ENCODE measurements around the gene TEC. TPM values are rescaled to one million over a fixed set of nuclear protein-coding genes. Genes with fewer than 3 reads are reported as not detected.
A peak's percentile ranks its signal among the peaks of the same experiment; 100 is the strongest.

The TEC gene
- total RNA-seq, 1 donor from 2014 or later, result 6.1 TPM

- no peak for DNase-seq (ENCODE audit: low read depth)
Measured at GRCh38 chr4:48163746-48164145, 105.9 kb downstream of the TEC start.

GRCh38 chr4:48162162-48162561, 107.5 kb downstream of the TEC start:
- DNase-seq (ENCODE audit: low read depth), result no peak

DNA sequence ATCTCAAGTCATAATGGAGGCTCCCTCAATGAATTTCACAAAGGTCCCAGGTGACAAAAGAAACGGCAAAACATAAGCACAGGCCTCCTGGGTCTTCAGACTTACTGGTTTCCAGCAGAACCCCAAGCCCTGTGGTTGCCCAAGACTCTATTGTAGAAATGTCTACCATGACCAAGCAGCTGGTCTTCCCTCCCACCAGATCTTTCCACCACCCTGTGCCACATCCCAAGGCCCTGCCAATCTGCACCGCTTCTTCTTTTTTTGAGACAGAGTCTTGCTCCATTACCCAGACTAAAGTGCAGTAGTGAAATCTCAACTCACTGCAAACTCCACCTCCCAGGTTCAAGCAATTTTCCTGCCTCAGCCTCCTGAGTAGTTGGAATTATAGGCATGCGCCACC, 112.4 kb downstream of the TEC start:
- DNase-seq (ENCODE audit: low read depth), result no peak

DNA sequence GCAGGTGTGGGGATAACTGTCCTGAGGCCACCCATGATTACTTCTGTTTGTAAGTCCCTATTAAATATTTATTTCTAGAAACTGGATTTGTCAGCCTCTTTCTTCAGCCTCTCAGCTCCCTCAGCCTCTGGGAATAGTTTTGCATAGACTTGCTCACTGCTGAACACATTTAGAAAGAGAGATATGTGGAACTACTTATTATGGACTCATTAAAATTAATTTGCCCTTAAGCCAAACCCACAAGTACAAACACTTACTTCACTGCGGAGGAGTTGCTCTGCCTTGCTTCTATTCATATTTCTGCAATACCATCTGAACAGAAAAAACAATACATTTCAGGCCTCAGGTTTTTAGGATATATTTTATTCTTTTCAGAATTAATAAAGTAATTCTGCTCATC, 113.2 kb downstream of the TEC start:
- DNase-seq (ENCODE audit: low read depth), result no peak

- DNase-seq (ENCODE audit: low read depth), result no peak
Measured at GRCh38 chr4:48153791-48154550, 115.7 kb downstream of the TEC start.

DNA sequence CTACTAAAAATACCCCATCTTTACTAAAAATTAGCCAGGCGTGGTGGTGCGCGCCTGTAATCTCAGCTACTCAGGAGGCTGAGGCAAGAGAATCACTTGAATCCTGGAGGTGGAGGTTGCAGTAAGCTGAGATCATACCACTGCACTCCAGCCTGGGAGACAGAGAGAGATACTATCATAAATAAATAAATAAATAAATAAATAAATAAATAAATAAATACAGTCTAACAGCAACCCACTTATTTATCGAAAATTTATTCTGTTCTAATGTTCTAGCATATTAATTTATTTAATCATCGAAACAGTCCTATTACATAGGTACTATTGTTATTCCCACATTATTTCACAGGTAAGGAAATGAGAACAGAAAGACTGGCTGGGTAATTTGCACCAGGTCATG, 117.4 kb downstream of the TEC start:
- no peak for DNase-seq (ENCODE audit: low read depth)

GRCh38 chr4:48149827-48150370, 119.7 kb downstream of the TEC start:
- no peak for DNase-seq (ENCODE audit: low read depth)

DNA sequence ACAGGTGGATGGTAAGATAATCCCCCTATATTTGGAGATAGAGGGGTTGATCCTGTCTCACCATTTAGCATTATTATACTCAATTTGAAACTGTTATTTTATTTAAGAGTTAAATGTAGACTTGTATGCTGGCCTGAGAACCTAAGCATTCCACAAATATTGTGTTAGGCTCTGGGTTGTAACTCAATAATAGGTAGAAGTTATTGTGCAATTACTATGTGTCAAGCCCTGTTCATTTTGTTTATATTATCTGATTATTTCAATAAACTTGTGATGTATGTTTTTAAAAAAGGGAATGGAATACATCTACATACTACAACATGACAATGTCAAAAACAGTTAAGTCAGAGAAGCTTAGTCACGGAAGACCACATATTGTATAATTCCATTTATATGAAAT, 122.0 kb downstream of the TEC start:
- DNase-seq (ENCODE audit: low read depth), result no peak

DNA sequence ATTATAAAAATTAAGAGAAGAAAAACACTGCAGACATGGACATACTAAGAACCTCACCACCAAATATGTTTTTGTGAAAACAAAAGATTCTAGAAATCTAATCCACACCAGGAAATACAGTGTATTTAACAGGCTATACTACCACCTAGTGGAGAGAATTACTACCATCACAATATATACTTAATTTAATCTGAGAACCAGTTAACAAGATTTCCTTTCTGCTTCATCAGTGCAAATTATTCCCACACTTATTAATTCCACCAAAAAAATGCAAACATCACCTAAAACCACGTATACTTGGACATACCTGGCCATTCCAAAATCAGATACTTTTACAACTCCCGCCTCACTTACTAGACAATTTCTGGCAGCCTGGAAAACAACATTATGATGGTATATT, 128.6 kb downstream of the TEC start:
- DNase-seq (ENCODE audit: low read depth), result peak; percentile 65

DNA sequence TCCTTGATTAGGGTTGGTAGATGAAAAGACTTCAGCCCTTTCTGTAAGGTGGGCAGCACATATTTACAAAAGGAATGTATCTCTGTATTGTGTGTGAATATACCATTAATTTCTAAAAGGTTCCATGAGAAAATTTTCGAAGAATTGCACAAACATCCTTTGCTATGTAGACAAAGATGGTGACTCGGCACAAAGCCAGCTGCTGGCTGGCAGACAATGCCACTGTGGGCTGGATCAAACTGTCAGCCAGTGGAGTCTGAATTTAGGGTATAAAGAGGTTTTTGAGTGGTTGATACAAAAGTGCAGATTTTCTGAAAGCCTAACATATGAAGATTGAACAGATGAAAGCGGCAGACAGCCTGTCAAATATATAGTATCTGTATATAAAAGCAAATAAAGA, 129.9 kb downstream of the TEC start:
- DNase-seq (ENCODE audit: low read depth), result peak; percentile 59

DNA sequence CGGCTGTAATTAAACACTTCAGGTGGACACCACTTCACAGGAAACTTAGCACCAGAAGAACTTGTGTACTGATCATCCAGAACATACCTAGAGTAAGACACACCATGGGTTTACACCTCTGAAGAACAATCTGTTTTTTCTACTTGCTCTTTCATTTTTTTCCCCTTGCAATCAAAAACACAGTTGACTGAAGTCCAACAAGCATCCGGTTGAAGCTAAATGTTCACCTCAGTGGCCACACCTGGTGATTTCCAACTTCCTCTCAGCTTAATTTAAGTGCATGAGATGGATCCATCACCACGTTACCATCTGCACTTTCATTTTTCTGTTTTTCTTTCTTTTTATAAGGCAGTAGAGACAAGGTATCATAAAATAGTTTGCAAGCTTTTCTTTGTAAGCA, 130.7 kb downstream of the TEC start:
- DNase-seq (ENCODE audit: low read depth), result no peak

- DNase-seq (ENCODE audit: low read depth), result no peak
Measured at GRCh38 chr4:48138511-48138910, 131.1 kb downstream of the TEC start.

DNA sequence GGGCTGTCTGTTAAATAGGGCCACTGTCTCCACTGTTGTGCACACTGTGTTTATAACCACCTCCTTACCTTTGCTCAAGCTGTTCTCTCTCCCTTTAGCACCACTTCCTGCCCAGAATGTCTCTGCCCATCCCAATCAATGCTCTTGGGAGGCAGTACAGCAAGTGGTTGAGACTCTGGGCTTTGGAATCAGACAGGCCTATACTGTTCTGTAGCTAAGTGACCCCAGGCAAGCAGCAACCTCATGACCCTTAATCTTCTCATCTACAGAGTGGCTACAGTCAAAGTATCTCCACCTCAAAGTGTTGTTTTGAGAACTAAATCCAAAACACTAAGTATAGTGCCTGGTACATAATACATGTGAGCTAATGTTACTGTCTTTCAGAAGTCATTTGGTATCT, 131.8 kb downstream of the TEC start:
- no peak for DNase-seq (ENCODE audit: low read depth)

DNA sequence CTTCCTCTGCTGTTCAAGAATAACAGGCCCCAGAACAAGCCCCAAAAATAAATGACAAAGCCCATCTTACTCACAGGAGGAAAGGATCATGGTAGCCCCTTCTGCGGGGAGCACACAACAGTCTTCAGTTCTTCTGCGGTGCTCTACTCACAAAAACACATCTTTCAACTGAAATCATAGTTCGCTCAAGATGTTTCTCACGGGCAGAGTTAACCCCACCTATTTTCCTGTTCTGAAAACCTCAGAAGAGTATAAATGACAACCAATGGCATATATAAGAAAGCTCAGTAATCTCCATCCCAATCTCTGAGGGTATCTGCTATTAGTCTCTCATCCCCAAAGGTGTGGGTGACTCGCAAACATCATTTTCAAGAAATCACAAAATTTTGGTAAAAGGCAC, 135.6 kb downstream of the TEC start, which contains the start of gene TXK:
TSS of gene TXK (minus strand) at position 170 of the 400 bp plus-strand sequence. CDS start at position 90, 80 bp downstream.
- DNase-seq (ENCODE audit: low read depth), result no peak

- DNase-seq (ENCODE audit: low read depth), result peak; percentile 12
Measured at GRCh38 chr4:48133669-48134068, 136.0 kb downstream of the TEC start.

DNA sequence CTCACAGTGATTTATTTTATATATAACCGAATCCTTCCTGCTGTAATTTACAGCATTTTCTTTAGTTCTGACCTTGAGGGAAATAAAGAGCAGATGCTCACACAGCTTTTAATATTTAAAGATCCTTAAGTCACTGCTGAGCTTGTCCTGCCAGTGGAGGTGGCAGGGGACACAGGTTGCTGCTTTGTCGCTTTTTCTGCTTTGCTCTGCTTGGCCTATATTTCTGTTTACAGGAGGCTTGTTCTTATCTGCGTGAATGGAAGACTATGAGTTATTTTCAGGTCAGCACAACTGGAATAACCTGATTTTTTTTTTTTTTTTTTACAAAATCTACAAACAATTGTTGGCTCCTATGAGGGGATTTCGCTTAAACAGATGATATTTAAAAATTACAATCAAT, 137.9 kb downstream of the TEC start:
- no peak for DNase-seq (ENCODE audit: low read depth)

DNA sequence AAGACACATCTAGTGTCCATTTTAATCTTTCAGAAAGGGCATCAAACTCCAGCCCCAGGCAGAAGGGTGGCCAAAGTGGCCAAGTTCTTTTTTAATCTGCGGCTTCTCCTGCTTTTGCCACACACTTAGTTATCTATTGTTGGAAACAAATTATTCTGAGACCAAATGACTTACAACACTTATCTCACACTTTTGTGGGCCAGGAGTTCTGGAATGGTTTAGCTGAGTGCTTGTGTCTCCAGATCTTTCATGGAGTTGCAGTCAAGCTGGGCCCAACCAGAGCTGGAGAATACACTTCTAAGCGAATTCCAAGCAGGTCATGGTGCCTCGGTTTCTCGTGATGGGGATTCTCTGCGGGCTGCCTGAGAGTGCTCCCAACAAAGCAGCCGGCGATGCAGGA, 139.5 kb downstream of the TEC start:
- DNase-seq (ENCODE audit: low read depth), result peak; percentile 23

DNA sequence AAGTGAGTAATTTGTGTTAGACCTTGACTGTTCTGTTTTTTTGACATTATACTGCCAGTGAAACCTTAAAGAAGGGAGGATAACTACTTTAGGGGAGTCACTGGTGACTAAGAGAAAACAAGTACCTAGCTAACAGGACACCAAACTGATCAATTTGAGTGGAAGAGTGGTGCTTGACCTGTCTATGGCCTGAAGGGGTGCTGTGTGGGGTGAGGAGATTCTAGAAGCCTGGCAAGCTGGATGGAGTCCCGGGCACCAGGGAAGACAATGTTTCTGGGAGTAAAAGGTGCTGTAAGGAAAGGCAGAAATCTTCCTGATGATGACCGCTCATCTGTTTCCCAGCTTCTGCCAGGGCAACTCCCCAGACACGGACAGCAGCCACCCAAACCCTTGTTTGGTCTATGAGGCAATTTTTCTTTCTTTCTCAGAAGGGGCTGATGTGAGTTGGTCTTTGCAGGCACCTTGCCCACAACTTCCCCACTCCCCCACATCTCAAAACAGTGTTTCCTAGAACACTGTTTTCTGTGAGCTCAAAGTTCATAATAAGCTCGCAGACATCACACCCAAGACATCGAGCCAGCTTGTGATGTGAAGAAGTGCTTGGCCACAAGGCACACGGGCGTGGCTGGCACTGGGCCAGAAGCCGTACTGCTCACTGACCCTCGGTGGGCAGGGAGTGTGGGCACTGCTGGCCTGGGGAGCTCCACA, 140.2 kb downstream of the TEC start:
- peak; percentile 76 for DNase-seq (ENCODE audit: low read depth)

DNA sequence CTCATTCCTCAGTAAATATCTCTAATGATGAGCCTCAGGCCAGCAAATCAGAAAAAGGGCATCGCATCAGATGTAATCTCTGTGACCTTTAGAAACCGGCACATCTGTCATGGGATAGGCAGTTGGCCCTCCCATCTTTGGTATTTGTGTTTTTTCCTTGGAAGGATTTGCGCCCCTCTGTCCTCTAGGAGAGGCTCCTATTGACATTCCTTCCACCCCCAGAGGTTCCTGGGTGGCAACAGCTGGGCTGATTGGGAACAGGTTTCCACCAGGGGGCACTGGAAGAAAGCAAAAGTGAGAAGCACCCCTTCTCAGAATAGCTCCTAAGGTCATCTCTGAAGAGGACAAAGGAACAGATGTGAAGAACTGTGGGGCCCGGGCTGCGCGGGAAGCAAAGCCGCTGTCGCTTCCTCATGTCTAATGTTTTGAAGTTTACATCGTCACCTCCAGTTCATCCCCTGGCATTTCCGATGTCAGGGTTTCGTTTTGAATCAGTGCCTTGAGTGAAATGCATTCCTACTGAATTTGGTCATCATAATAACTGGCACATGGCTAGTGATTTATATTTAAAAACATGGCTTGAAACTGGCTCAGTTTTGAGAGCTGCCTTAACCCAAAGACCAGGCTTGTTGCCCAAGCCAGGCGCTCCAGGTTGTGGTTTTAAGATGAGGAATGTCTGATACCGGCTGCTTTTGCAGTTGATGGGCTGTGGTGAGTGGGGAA, 141.8 kb downstream of the TEC start:
- DNase-seq (ENCODE audit: low read depth), result peak; percentile 92

- DNase-seq (ENCODE audit: low read depth), result peak; percentile 50
Measured at GRCh38 chr4:48127231-48127630, 142.4 kb downstream of the TEC start.

- DNase-seq (ENCODE audit: low read depth), result no peak
Measured at GRCh38 chr4:48126621-48127020, 143.0 kb downstream of the TEC start.

DNA sequence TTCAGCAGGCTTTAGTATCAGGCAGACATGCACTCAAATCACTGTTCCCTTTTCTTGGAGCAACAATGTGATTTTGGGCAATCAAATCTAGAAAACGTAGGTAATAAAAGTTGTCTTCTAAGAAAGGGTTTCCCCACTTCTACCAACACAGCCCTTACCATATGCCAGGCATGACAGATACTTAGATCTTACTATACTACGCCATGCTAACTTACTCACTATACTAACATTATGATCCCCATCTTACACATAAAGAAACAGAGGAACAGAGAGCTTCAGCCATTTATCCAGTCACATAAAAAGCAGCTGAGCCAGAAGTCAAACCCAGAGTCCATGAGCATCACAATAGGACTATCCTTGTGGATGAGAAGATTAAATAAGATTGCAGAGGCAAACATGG, 144.8 kb downstream of the TEC start:
- no peak for DNase-seq (ENCODE audit: low read depth)
